ENCODE results near the gene WDFY3. TPM values are rescaled to one million over a fixed set of nuclear protein-coding genes. Genes with fewer than 3 reads are reported as not detected.

WDFY3 gene
- total and polyA plus RNA-seq, 2 experiments from 2014 or later, result 8.0 to 89.0 TPM

- no peaks in the 10 kb centered on the region for H4K20me1 ChIP-seq (replicated peaks; ENCODE audit: insufficient read depth)
- H2AFZ ChIP-seq, result no peak overlapping the region
- H3K4me1 Mint-ChIP-seq, result peaks cover 4% of the 10 kb centered on the region; the same call in 2 of the 3 replicates
- H3K27ac ChIP-seq (ENCODE audit: low read depth), result no peak overlapping the region
- H3K4me1 ChIP-seq (ENCODE audit: insufficient read depth), result no peaks in the 10 kb centered on the region
- H3K36me3 ChIP-seq (ENCODE audit: insufficient read depth), result peaks cover 35% of the 10 kb centered on the region; the same call in 1 of the 2 replicates
- no peak for DNase-seq (ENCODE audit: low spot score)
- H3K9me2 ChIP-seq (ENCODE audit: insufficient read depth), result no peaks in the 10 kb centered on the region
- ATAC-seq, result no peak
- H3K79me2 ChIP-seq (replicated peaks; ENCODE audit: insufficient read depth), result no peaks in the 10 kb centered on the region
- H3K4me3 ChIP-seq, result no peak overlapping the region
- H3K27ac Mint-ChIP-seq, result no peak overlapping the region
- peaks cover 2% of the 10 kb centered on the region for H3K27me3 Mint-ChIP-seq (ENCODE audit: insufficient read depth, low read depth, poor library complexity)
- no peaks in the 10 kb centered on the region for H3F3A ChIP-seq (replicated peaks; ENCODE audit: low read depth)
- no peak overlapping the region for H3K4me3 Mint-ChIP-seq
- peaks cover 38% of the 10 kb centered on the region for H3K36me3 Mint-ChIP-seq (ENCODE audit: low read depth)
- H3K4me2 ChIP-seq, result no peak overlapping the region
- TF ChIP-seq STAT1 (IDR thresholded peaks at IDR 0.05; ENCODE audit: unreplicated experiment) (no peak), REST (IDR thresholded peaks at IDR 0.05; ENCODE audit: unreplicated experiment) (no peak), EZH2 (IDR thresholded peaks at IDR 0.05; ENCODE audit: low read depth, unreplicated experiment) (no peak), ZNF331 (CRISPR knock-in tag; IDR thresholded peaks at IDR 0.05; ENCODE audit: low read depth) (no peak), EZH2phosphoT487 (IDR thresholded peaks at IDR 0.05; ENCODE audit: unreplicated experiment) (no peak), CREB1 (CRISPR knock-in tag; IDR thresholded peaks at IDR 0.05; ENCODE audit: low read depth) (no peak), POLR2AphosphoS5 (IDR thresholded peaks at IDR 0.05; ENCODE audit: low read depth) (no peak), ZNF462 (CRISPR knock-in tag; IDR thresholded peaks at IDR 0.05) (no peak), ZNF114 (CRISPR knock-in tag; IDR thresholded peaks at IDR 0.05) (no peak), CTCF (conservative IDR thresholded peaks at IDR 0.05; ENCODE audit: low read depth in 2 of 2) (no peak), ETS1 (IDR thresholded peaks at IDR 0.05) (no peak), NANOG (IDR thresholded peaks at IDR 0.05; ENCODE audit: borderline replicate concordance) (no peak), JUNB (IDR thresholded peaks at IDR 0.05; ENCODE audit: unreplicated experiment) (no peak)
- H3K9me3 Mint-ChIP-seq, result no peaks in the 10 kb centered on the region
- no peaks in the 10 kb centered on the region for H3K27me3 ChIP-seq (ENCODE audit: insufficient read depth)
Observed at GRCh38 chr4:84740057-84740456, 226.4 kb downstream of the WDFY3 start.
